ENCODE data around the gene GEMIN7. TPM values are rescaled to one million over a fixed set of nuclear protein-coding genes. Genes with fewer than 3 reads are reported as not detected.

The GEMIN7 gene, protein sequence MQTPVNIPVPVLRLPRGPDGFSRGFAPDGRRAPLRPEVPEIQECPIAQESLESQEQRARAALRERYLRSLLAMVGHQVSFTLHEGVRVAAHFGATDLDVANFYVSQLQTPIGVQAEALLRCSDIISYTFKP
- total RNA-seq, result 10 to 100 TPM; 10.6 to 22.7 (median 19.1) TPM

DNA sequence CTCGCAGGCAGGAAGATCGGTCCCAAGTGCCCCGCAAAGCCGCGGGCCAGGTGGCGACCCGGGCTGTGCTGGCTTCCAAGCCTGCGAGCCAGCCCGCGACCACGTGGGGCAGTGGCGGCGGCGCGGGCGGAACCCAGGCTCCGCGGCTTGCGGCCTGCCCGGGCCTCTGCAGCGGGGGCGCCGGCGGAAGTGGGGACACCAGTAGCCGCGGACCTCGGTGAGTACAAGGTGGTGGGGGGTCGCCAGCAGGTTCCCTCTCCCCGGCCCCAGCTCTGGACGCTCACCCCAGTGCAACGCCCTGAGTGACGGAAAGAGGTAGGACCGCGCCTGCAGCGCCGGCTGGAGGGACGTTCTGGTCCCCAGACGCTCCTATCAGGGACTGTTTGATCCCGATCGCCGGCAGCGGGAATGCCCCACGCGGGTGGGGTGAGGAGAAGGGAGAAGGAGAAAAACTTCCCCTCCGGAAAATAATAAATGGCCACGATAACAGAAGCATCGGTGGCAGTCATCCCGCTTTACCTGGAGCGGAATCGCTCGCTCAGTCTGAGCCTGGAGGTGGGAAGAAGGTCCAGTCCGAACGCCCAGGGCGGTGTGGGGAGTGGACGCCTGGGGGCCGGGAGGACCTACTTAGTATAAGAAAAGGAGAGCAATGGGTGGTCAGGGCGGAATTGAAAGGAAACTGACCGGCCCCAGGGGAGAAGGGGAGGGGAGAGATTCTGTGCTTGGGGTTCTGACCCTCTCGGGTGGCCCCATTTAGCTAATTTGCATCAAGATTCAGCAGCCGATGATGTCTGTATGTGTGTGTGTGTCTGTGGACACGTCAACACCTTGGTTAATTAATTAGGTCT, at the start of gene GEMIN7:
Gene GEMIN7 (plus strand): TSS at position 198 of the 848 bp plus-strand sequence. CDS start 10,855 bp downstream, outside the sequence.
- peak within 1 kb of the TSS; percentile 63 to 94 (median 83) for H3K4me3 ChIP-seq (replicated peaks in 1 of 3)
- H3K4me1 ChIP-seq, result peaks cover 12 to 37% of the 10 kb centered on the region in 2 donors
- H3K36me3 ChIP-seq, result no peaks in the 10 kb centered on the region
- intact Hi-C loops (cut with DNase I), result no loop called here
- H3K27ac ChIP-seq, result peak within 1 kb of the TSS in 1 of 3 donors; percentile 42
- peak in 1 of 2 donors; percentile 38 for TF ChIP-seq POLR2A (IDR thresholded peaks at IDR 0.05)
- TF ChIP-seq, protein P1, sequence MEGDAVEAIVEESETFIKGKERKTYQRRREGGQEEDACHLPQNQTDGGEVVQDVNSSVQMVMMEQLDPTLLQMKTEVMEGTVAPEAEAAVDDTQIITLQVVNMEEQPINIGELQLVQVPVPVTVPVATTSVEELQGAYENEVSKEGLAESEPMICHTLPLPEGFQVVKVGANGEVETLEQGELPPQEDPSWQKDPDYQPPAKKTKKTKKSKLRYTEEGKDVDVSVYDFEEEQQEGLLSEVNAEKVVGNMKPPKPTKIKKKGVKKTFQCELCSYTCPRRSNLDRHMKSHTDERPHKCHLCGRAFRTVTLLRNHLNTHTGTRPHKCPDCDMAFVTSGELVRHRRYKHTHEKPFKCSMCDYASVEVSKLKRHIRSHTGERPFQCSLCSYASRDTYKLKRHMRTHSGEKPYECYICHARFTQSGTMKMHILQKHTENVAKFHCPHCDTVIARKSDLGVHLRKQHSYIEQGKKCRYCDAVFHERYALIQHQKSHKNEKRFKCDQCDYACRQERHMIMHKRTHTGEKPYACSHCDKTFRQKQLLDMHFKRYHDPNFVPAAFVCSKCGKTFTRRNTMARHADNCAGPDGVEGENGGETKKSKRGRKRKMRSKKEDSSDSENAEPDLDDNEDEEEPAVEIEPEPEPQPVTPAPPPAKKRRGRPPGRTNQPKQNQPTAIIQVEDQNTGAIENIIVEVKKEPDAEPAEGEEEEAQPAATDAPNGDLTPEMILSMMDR (IDR thresholded peaks at IDR 0.05), result peak in 1 of 6 experiments; percentile 8
- peak; percentile 72 to 74 for DNase-seq
- H3K27me3 ChIP-seq, result no peaks in the 10 kb centered on the region
- H3K9me3 ChIP-seq, result no peaks in the 10 kb centered on the region
- WGBS, 2 donors, result 0% methylated on average over 38 to 55 of the region's 61 CpGs

DNA sequence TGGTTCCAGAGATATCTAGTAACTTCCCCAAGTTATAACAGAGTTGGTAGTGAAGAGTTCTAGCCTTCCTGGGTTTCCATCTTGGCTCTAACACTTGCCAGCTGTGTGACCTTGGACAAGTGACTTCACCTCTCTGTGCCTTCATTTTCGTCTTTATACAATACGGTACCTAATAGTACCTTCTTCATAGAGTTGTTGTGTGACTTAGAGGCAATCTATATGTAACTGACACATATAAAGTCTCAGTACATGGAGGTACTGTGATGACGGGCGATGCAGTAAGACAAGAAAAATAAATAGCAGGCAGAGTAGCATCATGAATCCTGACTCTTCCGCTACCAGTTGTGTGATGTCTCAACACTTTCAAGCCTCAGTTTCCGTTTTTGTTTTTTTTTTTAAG, 48.2 kb upstream of the GEMIN7 start:
- 93 to 95% methylated on average over 6 of the region's 6 CpGs for WGBS, 2 donors
- H3K27ac ChIP-seq, result no peak overlapping the region
- H3K4me1 ChIP-seq, result no peaks in the 10 kb centered on the region
- H3K36me3 ChIP-seq, result peaks cover 19 to 26% of the 10 kb centered on the region in 2 donors
- no peak for DNase-seq
- TF ChIP-seq, protein P1 (IDR thresholded peaks at IDR 0.05), result no peak
- TF ChIP-seq POLR2A (IDR thresholded peaks at IDR 0.05), result no peak
- H3K4me3 ChIP-seq (replicated peaks in 1 of 3), result no peak overlapping the region
- H3K27me3 ChIP-seq, result no peaks in the 10 kb centered on the region
- no peaks in the 10 kb centered on the region for H3K9me3 ChIP-seq
- intact Hi-C loops (cut with DNase I), result no loop called here

DNA sequence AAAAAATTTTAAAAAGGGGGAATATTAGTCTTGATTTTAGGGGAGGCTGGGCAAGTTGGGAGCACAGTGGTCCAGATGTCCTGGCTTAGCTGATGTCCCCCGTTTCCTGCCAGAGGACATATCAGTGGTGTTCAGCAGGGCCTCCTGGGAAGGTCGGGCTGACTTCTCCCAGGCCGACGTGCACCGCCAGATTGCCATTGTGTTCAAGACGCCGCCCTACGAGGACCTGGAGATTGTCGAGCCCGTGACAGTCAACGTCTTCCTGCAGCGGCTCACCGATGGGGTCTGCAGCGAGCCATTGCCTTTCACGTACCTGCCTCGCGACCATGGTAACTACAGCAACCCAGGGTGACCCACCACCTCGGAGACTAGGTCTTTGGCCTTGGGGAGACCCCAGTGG, 46.6 kb upstream of the GEMIN7 start:
- Histone ChIP-seq H3K27me3 (no peaks in the 10 kb centered on the region), H3K36me3 (peaks cover 19 to 26% of the 10 kb centered on the region in 2 donors), H3K9me3 (no peaks in the 10 kb centered on the region), H3K4me3 (replicated peaks in 1 of 3) (no peak overlapping the region), H3K27ac (no peak overlapping the region), H3K4me1 (no peaks in the 10 kb centered on the region)
- intact Hi-C loops (cut with DNase I), result no loop called here
- TF ChIP-seq, protein P1 (IDR thresholded peaks at IDR 0.05), result no peak
- TF ChIP-seq POLR2A (IDR thresholded peaks at IDR 0.05), result no peak
- 93 to 94% methylated on average over 13 to 18 of the region's 18 CpGs for WGBS, 2 donors
- no peak for DNase-seq

DNA sequence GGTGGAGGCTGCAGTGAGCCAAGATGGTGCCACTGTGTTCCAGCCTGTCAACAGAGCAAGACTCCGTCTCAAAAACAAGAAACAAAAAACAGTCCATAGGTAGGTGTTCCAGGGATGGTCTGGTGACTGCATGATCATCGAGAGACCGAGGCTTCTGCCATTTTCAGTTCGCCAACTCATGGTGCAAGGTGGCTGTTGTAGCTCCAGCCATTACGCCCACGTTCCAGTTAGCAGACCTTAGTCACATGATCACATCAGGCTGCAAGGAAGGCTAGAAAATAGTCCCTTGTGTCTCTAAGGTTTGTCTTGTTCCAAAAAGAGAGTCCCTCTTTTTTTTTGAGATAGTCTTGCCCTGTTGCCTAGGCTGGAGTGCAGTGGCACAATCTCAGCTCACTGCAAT, 43.3 kb upstream of the GEMIN7 start:
- WGBS, 2 donors, result 96 to 99% methylated on average over 6 of the region's 6 CpGs
- H3K27ac ChIP-seq, result no peak overlapping the region
- no peak overlapping the region for H3K4me3 ChIP-seq (replicated peaks in 1 of 3)
- peaks cover 14 to 16% of the 10 kb centered on the region in 2 donors for H3K36me3 ChIP-seq
- no peak for DNase-seq
- no peaks in the 10 kb centered on the region for H3K9me3 ChIP-seq
- TF ChIP-seq, protein P1 (IDR thresholded peaks at IDR 0.05), result no peak
- TF ChIP-seq POLR2A (IDR thresholded peaks at IDR 0.05), result no peak
- peaks cover 12 to 15% of the 10 kb centered on the region in 2 donors for H3K4me1 ChIP-seq
- intact Hi-C loops (cut with DNase I), result no loop called here
- no peaks in the 10 kb centered on the region for H3K27me3 ChIP-seq
